DOHH2 (cell line): ENCODE data around the gene GATA3.

ENCODE experiments used
- EZH2phosphoT487 ChIP-seq: fragments of 200-600 bp; sonication (generic); IDR thresholded peaks from 2 replicates; pipeline ENCODE4 v1.6.1; 2017; ENCODE audit warnings: borderline replicate concordance, mild to moderate bottlenecking, antibody characterized with exemption, low read length, moderate library complexity, mixed read lengths
- TF ChIP-seq, protein P1 (sequence below): fragments of 200-600 bp; sonication (generic); IDR thresholded peaks from one replicate; pipeline ENCODE4 v1.5.1; 2014; ENCODE audit warnings: antibody characterized with exemption, mild to moderate bottlenecking, low read depth, low read length; ENCODE audit not compliant: poor library complexity, severe bottlenecking

- TF ChIP-seq, protein P1, sequence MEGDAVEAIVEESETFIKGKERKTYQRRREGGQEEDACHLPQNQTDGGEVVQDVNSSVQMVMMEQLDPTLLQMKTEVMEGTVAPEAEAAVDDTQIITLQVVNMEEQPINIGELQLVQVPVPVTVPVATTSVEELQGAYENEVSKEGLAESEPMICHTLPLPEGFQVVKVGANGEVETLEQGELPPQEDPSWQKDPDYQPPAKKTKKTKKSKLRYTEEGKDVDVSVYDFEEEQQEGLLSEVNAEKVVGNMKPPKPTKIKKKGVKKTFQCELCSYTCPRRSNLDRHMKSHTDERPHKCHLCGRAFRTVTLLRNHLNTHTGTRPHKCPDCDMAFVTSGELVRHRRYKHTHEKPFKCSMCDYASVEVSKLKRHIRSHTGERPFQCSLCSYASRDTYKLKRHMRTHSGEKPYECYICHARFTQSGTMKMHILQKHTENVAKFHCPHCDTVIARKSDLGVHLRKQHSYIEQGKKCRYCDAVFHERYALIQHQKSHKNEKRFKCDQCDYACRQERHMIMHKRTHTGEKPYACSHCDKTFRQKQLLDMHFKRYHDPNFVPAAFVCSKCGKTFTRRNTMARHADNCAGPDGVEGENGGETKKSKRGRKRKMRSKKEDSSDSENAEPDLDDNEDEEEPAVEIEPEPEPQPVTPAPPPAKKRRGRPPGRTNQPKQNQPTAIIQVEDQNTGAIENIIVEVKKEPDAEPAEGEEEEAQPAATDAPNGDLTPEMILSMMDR = no peak
- no peak for TF ChIP-seq EZH2phosphoT487
Observed at GRCh38 chr10:8105932-8106331, 51.4 kb downstream of the GATA3 start.
